OCI-LY3 (cell line): ENCODE data around the gene VRK2.

Experiments
- H2AFZ ChIP-seq: fragments of 200-600, 300-600 bp; shearing (Covaris generic); 2 replicates; pipeline ENCODE4 v1.6.0; 2014; ENCODE audit warnings: antibody characterized with exemption, low read depth, low read length
- H3K27ac ChIP-seq: fragments of 200-600, 300-600 bp; sonication (generic); 2 replicates; pipeline ENCODE4 v1.5.1; 2014; ENCODE audit warnings: mild to moderate bottlenecking, low read length, moderate library complexity, mixed read lengths
- H3K27me3 ChIP-seq: fragments of 200-600, 300-600 bp; sonication (generic); 2 replicates; pipeline ENCODE4 v1.6.1; 2014; ENCODE audit warnings: low read depth, low read length, mixed read lengths
- H3K36me3 ChIP-seq: fragments of 200-600, 300-600 bp; sonication (generic); replicated peaks from 2 replicates; pipeline ENCODE3; 2014; ENCODE audit warnings: low read depth, low read length, mixed read lengths
- H3K4me1 ChIP-seq: fragments of 300-600, 200-600 bp; sonication (generic); 2 replicates; pipeline ENCODE4 v1.6.1; 2014; ENCODE audit warnings: low read length, mixed read lengths
- H3K4me2 ChIP-seq: fragments of 200-600, 300-600 bp; sonication (generic); 2 replicates; pipeline ENCODE4 v1.6.1; 2014; ENCODE audit warnings: low read length, mixed read lengths
- H3K4me3 ChIP-seq: fragments of 300-600, 200-600 bp; sonication (generic); 2 replicates; pipeline ENCODE4 v1.5.1; 2014; ENCODE audit warnings: antibody characterized with exemption, mild to moderate bottlenecking, low read length, moderate library complexity
- H3K79me2 ChIP-seq: fragments of 300-600, 200-600 bp; shearing (Covaris generic); 2 replicates; pipeline ENCODE4 v1.6.1; 2014; ENCODE audit warnings: mild to moderate bottlenecking, low read length, mixed read lengths
- H3K9ac ChIP-seq: fragments of 300-600, 200-600 bp; shearing (Covaris generic); 2 replicates; pipeline ENCODE4 v1.6.0; 2014; ENCODE audit warnings: mild to moderate bottlenecking, low read length, moderate library complexity
- H3K9me3 ChIP-seq: fragments of 200-600, 300-600 bp; shearing (Covaris generic); 2 replicates; pipeline ENCODE4 v1.6.1; 2014; ENCODE audit warnings: low read length, mixed read lengths; ENCODE audit not compliant: insufficient read depth
- H4K20me1 ChIP-seq: fragments of 200-600, 300-600 bp; sonication (generic); 2 replicates; pipeline ENCODE4 v1.6.1; 2016; ENCODE audit warnings: low read length, mixed read lengths; ENCODE audit not compliant: insufficient read depth
- CTCF ChIP-seq: fragments of 200-600, 300-600 bp; sonication (generic); IDR thresholded peaks from 2 replicates; pipeline ENCODE4 v1.5.1; 2014; ENCODE audit warnings: antibody characterized with exemption, low read length, low read depth
- EZH2phosphoT487 ChIP-seq: fragments of 200-600 bp; shearing (Covaris generic); IDR thresholded peaks from 2 replicates; pipeline ENCODE4 v1.6.1; 2018; ENCODE audit warnings: antibody characterized with exemption, mixed run types, low read depth

Gene VRK2

GRCh38 chr2:58098254-58099095, 51.9 kb downstream of the VRK2 start:
- Histone ChIP-seq H3K79me2 (no peaks in the 10 kb centered on the region), H3K4me1 (no peaks in the 10 kb centered on the region), H3K9me3 (no peaks in the 10 kb centered on the region), H3K9ac (no peak overlapping the region), H3K36me3 (peaks cover 4% of the 10 kb centered on the region), H3K27me3 (no peaks in the 10 kb centered on the region), H3K27ac (no peak overlapping the region), H4K20me1 (no peaks in the 10 kb centered on the region), H3K4me2 (no peak overlapping the region), H3K4me3 (no peak overlapping the region), H2AFZ (no peak overlapping the region)
- no peak for TF ChIP-seq CTCF
- no peak for TF ChIP-seq EZH2phosphoT487

- Histone ChIP-seq H3K4me3 (no peak overlapping the region), H3K36me3 (peaks cover 4% of the 10 kb centered on the region), H3K9ac (no peak overlapping the region), H3K27ac (no peak overlapping the region), H4K20me1 (no peaks in the 10 kb centered on the region), H3K27me3 (no peaks in the 10 kb centered on the region), H3K4me2 (no peak overlapping the region), H2AFZ (no peak overlapping the region), H3K9me3 (no peaks in the 10 kb centered on the region), H3K4me1 (no peaks in the 10 kb centered on the region), H3K79me2 (no peaks in the 10 kb centered on the region)
- no peak for TF ChIP-seq EZH2phosphoT487
- TF ChIP-seq CTCF = no peak
Observed at GRCh38 chr2:58099096-58099769, 52.6 kb downstream of the VRK2 start.

GRCh38 chr2:58101500-58101899, 54.9 kb downstream of the VRK2 start:
- Histone ChIP-seq H3K4me2 (no peak overlapping the region), H3K36me3 (no peaks in the 10 kb centered on the region), H3K9ac (no peak overlapping the region), H2AFZ (no peak overlapping the region), H3K4me3 (no peak overlapping the region), H3K27me3 (no peaks in the 10 kb centered on the region), H3K79me2 (no peaks in the 10 kb centered on the region), H4K20me1 (no peaks in the 10 kb centered on the region), H3K4me1 (no peaks in the 10 kb centered on the region), H3K27ac (no peak overlapping the region), H3K9me3 (no peaks in the 10 kb centered on the region)
- TF ChIP-seq EZH2phosphoT487 = no peak
- no peak for TF ChIP-seq CTCF

GRCh38 chr2:58106896-58107295, 60.3 kb downstream of the VRK2 start:
- Histone ChIP-seq H3K4me3 (no peak overlapping the region), H2AFZ (no peak overlapping the region), H3K4me2 (no peak overlapping the region), H3K9me3 (no peaks in the 10 kb centered on the region), H3K27ac (no peak overlapping the region), H3K4me1 (peaks cover 18% of the 10 kb centered on the region), H3K79me2 (no peaks in the 10 kb centered on the region), H3K27me3 (no peaks in the 10 kb centered on the region), H3K36me3 (peaks cover 11% of the 10 kb centered on the region), H4K20me1 (no peaks in the 10 kb centered on the region), H3K9ac (no peak overlapping the region)
- TF ChIP-seq EZH2phosphoT487 = no peak
- TF ChIP-seq CTCF = no peak
